Stimulated activated CD4-positive, alpha-beta T cell treated with anti-CD3 and anti-CD28 coated beads, Interleukin-12 subunit alpha, Interleukin-12 subunit beta, amount 100 ng/mL, for 4 hours (primary cell): ENCODE measurements around the gene MFNG.

Experiments
- DNase-seq: peaks from one replicate; pipeline ENCODE4 v3.0.0-alpha.2; 2020

MFNG gene

GRCh38 chr22:37511395-37512104, 25.4 kb upstream of the MFNG start:
- DNase-seq: no peak

GRCh38 chr22:37510091-37510490, 23.9 kb upstream of the MFNG start:
- DNase-seq: no peak

- DNase-seq: no peak
These were observed 23.1 kb upstream of the MFNG start for GRCh38 chr22:37509059-37509860.

GRCh38 chr22:37508431-37508992, 22.3 kb upstream of the MFNG start:
- DNase-seq: no peak

GRCh38 chr22:37507731-37508130, 21.5 kb upstream of the MFNG start:
- no peak for DNase-seq

GRCh38 chr22:37505989-37506388, 19.8 kb upstream of the MFNG start:
- DNase-seq: no peak

GRCh38 chr22:37505565-37505964, 19.4 kb upstream of the MFNG start:
- DNase-seq: no peak

GRCh38 chr22:37504964-37505363, 18.8 kb upstream of the MFNG start:
- no peak for DNase-seq

GRCh38 chr22:37503850-37504249, 17.7 kb upstream of the MFNG start:
- DNase-seq: no peak

GRCh38 chr22:37503183-37503683, 17.0 kb upstream of the MFNG start:
- DNase-seq: no peak

- DNase-seq: no peak
These were observed 16.4 kb upstream of the MFNG start for GRCh38 chr22:37502342-37503182.

- no peak for DNase-seq
These were observed 15.6 kb upstream of the MFNG start for GRCh38 chr22:37501610-37502341.

- no peak for DNase-seq
These were observed 14.8 kb upstream of the MFNG start for GRCh38 chr22:37500745-37501609.

GRCh38 chr22:37499789-37500540, 13.8 kb upstream of the MFNG start:
- no peak for DNase-seq

- no peak for DNase-seq
These were observed 13.0 kb upstream of the MFNG start for GRCh38 chr22:37499027-37499707.

GRCh38 chr22:37498289-37498909, 12.2 kb upstream of the MFNG start:
- peak; percentile 66 for DNase-seq

GRCh38 chr22:37497062-37497599, 10.9 kb upstream of the MFNG start:
- no peak for DNase-seq

GRCh38 chr22:37496651-37497050, 10.5 kb upstream of the MFNG start:
- no peak for DNase-seq

GRCh38 chr22:37493979-37494378, 7.8 kb upstream of the MFNG start:
- no peak for DNase-seq
